Midbrain (tissue), 1 donor: ENCODE results near the gene TSPAN15.

Experiments
- DNase-seq: peaks from one replicate; lab custom pipeline; 2025; lab: John Stamatoyannopoulos, UW

TSPAN15 gene

DNA sequence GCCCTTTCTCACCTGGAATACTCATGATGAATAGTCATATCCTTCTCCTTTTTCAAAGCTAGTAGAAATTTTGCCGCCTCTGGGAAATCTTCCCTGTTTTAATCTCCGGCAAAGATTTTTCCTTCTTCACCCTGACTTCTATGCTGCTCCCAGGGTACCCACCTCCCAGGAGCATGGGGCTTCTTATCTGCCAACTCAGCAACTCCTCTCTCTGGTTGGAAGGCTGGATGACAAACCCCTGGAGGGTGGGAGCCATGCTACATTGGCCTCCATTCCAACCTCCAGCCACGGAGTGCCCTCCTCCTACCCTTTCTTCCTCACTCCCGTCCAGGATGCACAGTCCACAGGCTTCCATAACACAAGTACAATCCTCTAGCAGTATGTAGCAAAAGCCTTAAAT is 102.1 kb downstream of the TSPAN15 start:
- no peak for DNase-seq

DNA sequence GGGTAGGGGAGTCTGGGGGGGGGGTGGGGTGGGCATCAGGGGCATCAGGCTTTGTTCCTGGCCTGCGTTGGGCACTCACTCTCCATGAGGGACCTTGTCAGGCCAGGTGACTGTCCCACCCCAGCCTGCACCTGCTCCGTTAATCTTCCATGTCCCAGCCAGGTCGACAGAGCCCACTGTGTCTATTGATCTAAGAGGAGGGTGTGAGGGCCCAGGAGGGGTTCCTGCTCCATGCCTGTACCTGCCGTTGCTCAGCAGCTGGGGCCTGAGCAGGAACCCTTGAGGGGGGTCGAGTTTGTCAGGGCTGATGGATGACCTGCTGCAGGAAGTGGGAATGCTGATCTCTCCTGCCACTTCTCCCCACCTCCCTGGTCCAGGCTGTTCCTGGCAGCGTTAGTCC is 103.3 kb downstream of the TSPAN15 start:
- no peak for DNase-seq
